ENCODE results near the gene KRT86. TPM values are rescaled to one million over a fixed set of nuclear protein-coding genes. Genes with fewer than 3 reads are reported as not detected.

Gene KRT86
- total and polyA plus RNA-seq, 9 of the 15 experiments (the other 6 are each of a cell fraction or from before 2014, with no cell fraction given), result not detected

DNA sequence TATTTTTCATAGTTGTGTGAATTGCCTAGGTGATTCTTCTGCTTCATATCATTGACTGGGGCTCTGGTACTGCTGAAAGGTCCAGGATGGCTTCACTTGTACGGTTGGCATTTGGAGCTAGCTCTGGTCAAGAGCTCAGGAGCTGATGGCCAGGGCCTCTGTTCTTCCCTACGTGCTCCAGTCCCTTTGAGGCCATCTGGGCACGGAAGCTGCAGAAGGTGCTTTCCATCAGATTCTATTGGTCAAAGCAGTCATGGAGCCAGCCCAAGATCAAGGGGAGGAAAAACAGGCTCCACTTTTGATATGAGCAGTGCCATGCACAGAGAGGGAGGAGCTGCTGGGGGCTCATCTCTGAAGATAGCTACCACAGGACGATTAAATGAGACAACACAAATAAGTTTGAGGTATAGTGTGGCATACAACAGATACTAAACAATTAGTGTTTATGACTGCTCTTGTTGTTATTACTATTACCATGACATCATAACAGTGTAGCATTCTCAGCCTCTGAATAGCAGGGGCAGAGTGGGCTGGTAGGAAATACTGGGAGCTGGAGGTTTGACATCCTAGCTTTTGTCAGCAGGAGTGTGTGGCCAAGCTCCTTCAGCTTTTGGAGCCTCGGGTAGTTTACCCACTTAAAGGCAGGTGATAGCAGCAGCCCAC, 36.3 kb downstream of the KRT86 start:
- Histone ChIP-seq H3K27ac (ENCODE audit: extremely low read depth, low read depth, low read length) (no peak overlapping the region), H3K9me1 (ENCODE audit: control insufficient read depth, insufficient read depth, low read length) (no peaks in the 10 kb centered on the region), H4K20me1 (replicated peaks; ENCODE audit: control insufficient read depth, insufficient read depth, low read length) (no peaks in the 10 kb centered on the region; the same call in 1 of the 2 replicates), H3K4me2 (ENCODE audit: insufficient read depth, low read length) (no peak overlapping the region), H3K79me2 (ENCODE audit: control insufficient read depth, insufficient read depth, low read length) (no peaks in the 10 kb centered on the region), H3K4me3 (no peak overlapping the region), H3K4me1 (replicated peaks in 1 of 2; ENCODE audit: control insufficient read depth in 2 of 2, insufficient read depth in 2 of 2, low read length in 2 of 2) (peaks cover 0 to 8% of the 10 kb centered on the region in 2 experiments; a peak in 2 of 5 replicates), H3K9me3 (replicated peaks; ENCODE audit: control insufficient read depth, insufficient read depth, low read depth, low read length) (no peaks in the 10 kb centered on the region), H2AFZ (ENCODE audit: low read depth, low read length) (no peak overlapping the region), H3K9ac (ENCODE audit: insufficient read depth in 1 of 2, low read depth in 2 of 2, low read length in 2 of 2) (no peak overlapping the region), H3K36me3 (ENCODE audit: control insufficient read depth, insufficient read depth, low read length) (no peaks in the 10 kb centered on the region), H3K27me3 (ENCODE audit: control insufficient read depth in 2 of 2, insufficient read depth in 2 of 2, low read length in 2 of 2) (peaks cover 13 to 48% of the 10 kb centered on the region in 2 experiments; a peak in 4 of 5 replicates)
- FAIRE-seq (no peak), DNase-seq (ENCODE audit: extremely low read depth in 1 of 4, low spot score in 3 of 4) (no peak), ATAC-seq (no peak)
- TF ChIP-seq RB1 (IDR thresholded peaks at IDR 0.05; ENCODE audit: low read depth) (no peak), SAFB (IDR thresholded peaks at IDR 0.05; ENCODE audit: borderline replicate concordance, low read depth, low read length) (no peak), ZC3H11A (IDR thresholded peaks at IDR 0.05; ENCODE audit: low read depth, low read length) (no peak), ZNF175 (CRISPR knock-in tag; IDR thresholded peaks at IDR 0.05; ENCODE audit: low read depth) (no peak), YY1 (IDR thresholded peaks at IDR 0.05; ENCODE audit: borderline replicate concordance in 1 of 3, control insufficient read depth in 1 of 3, extremely low read depth in 1 of 3, insufficient read depth in 3 of 3, insufficient read length in 1 of 3, insufficient replicate concordance in 2 of 3, low read depth in 1 of 3, low read length in 2 of 3) (no peak), GABPB1 (CRISPR knock-in tag; IDR thresholded peaks at IDR 0.05) (no peak), KDM5B (IDR thresholded peaks at IDR 0.05; ENCODE audit: insufficient replicate concordance, low read depth, low read length) (no peak)
- intact Hi-C loops (cut with micrococcal nuclease) (no loop called here), in situ Hi-C loops (cut with MboI) (no loop called here)
- BruUV-seq (replicated peaks), result no TSS peak
- ChIA-PET POLR2A (interaction anchor here (0.6 to 1.7 kb wide), 2 partner anchors 16 to 538 kb away, joined by 3 to 4 read pairs; partner anchors contain the start of gene KRT78), CTCF (ENCODE audit: low intra/inter-chr PET ratio) (no interaction called here)
- 4% methylated on average over 5 of the region's 5 CpGs for whole genome bisulfite sequencing (ENCODE audit: insufficient coverage, low coverage, missing lambda C conversion rate)
